NCI-H82 treated with DMSO at 0.1 percent for 48 hours (cell line): Measurements from ENCODE around the gene NTRK2.
"Not testable (repeated sequence)": the region's sequence is repeated elsewhere in the genome, so short reads cannot be mapped to it uniquely, and the experiment has no call there.

Source experiments
- DNase-seq: peaks from one replicate; lab custom pipeline; 2025; ENCODE audit not compliant: unreplicated experiment; lab: John Stamatoyannopoulos, UW

Gene NTRK2

DNA sequence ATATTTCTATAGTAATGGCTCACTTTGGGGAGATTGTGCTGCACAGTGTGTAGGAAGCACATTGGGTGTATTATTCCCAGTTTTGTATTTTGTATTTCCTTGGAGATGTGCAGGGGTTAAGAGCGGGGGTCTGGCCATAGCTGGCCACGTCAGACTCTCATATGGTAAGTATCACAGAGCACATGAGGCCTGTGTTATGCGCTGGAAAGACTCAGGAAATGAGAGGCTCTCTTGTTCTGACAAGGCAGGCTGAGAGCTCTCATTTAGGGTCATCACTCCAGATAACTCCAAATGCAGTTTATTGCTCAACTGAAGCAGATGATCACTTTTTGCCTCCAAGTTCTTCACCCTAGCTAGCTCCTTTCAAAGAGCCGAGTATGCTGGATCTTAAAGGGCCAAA lies 205.7 kb downstream of the NTRK2 start:
- DNase-seq: no peak

DNA sequence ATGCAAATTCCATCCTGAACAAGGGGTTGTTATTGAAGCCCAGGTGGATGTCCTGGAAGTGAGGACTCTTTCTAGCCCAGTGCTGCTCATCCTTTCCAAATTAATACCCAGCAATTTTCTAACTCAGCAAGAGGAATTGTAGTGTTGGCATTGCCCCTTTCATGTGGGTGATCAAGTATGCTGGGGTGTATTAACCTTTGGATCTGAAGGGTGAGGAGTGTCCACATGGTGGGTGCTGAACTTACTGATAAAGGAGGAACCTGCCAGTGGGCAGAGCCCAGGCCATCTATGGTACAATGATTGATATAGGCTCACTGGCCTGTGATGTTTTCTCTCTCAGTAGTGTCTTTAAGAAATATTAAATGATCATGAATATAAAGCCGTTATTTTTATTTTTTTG lies 210.1 kb downstream of the NTRK2 start:
- DNase-seq: no peak

DNA sequence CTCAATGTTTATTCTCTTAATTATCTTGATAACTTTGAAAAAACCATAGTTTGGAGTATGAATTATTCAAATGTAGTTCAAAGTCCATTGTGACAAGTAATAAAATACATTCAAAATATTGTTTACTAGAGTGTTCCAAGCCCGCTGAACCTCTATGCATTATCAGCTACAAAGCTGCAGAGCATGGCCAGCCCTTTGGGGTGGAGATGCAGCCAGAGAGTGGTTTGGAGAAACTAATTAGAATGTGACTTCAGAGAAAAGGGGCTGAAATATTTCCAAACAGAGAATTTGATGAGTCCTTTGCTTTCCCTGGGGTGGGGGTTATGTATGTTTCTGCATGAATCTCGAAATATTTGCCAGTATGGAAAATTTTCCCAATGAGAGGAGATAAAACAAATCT lies 211.3 kb downstream of the NTRK2 start:
- DNase-seq: no peak

DNA sequence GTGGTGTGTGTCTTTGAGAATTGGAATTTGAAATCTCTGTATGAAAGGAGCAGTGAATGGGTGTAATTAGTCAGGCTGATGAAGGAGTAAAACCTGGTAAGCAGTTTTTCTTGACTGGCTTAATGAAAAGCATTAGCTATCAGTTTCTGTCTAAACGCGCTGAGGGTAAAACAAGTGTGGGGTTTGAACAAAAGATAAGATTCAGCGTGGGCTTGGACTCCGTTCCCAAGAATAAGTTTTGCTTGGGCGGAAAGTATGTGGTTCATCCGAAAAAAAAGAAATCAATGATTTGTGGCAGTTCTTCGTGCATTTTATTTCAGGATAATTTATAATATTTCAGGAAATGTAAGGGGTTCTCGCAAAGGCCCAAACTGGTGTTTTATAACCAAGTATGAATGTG lies 217.3 kb downstream of the NTRK2 start:
- no peak for DNase-seq

DNA sequence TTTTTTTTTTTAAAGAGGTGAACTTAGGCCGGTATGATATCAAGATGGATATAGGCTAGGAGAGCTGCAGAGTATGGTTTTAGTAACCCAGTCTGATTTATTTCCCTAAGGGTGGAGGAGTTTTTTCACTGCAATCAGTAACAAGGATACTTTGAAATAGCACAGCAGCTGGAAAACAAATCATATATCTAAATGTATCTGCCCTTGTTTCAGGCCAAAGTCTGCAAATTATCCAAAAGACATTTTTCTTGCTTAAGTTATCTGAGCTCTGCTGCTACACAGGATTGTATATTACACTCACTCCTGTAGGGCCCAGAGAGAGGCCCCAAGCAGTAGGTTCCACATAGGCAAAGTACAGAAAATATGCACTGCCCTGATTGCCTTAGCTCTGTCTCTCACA lies 222.4 kb downstream of the NTRK2 start:
- DNase-seq: no peak

DNA sequence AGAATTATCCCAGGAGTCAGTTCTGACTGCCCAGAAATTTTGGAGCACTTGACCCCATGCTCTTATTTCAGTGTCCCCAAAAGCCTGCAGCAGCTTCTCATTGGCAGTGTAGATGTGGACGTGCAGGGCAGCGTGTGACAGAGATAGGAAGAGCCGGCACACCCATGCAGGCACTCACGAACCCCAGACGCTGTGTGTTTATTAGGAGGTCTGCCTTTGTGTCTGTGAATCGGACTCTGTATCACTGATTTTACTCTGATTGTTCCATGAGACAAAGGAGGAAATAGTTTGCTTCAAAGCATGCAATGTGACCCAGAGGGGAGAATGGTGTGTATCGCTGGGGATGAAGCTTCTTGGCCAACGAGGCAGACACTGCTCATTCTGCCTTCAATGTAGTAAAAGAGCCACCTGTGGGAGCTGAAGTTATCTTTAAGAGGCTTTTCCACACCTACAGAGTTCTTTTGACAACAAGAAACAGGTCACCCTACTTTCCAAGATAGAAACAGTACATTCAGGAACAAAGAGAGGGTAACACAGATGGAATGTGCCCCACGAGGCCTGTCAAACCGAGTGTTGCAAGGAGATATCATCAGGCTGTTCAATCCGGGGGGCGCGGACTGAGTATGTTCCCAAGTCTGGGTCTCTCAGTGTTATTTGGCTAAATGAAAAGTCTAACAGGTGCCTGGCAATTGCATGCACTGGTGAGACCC lies 224.0 kb downstream of the NTRK2 start:
- no peak for DNase-seq

DNA sequence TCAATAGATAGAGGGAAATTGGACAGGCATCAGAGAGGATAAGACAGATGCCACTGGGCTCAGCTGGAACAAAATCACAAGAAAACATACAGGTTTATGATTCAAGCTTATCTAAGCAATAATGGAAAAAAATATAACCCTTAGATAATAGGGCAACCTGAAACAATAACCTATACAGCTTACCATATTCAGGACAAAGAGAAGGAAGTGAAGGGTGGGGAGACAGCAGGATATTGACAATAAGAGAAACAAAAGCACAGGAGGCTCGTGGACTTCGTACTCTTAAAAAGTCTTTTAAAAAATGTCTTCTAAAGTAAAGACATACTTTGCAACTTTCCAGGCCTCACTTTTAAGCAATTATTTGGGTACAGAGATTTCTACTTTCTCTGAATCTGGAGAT lies 225.3 kb downstream of the NTRK2 start:
- DNase-seq: no peak

DNA sequence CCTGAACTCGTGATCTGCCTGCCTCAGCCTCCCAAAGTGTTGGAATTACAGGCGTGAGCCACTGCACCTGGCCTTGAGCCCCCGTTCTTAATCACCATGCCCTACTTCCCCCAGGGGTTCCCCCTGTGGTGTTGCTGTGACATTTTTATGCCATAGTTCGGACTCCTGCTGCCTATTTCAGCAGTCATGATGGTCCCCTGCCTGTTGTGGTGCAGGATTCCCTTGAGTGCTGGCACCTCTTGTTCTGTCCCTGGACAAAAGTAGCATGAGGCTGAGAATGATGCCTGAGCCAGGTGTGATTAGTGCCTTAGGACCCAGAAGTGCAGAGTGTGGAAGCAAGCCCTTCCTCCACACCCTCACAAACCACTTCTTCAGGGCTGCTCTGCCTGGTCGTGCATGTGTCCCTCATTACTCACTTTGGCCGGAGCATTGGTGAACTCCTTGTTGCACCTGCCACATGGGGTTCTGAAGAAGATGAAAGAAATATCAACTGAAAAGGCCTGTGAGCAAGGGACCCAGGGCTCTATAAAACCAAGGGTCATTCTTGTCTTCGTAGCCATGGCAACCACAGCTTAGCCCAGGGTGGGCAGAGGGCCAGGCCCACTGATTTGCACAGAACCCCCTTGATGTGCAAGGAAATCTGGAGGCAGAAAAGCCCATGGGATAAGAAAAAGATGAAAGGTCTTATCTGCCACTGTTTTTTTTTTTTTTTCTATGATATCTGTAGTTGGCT lies 228.0 kb downstream of the NTRK2 start:
- no peak for DNase-seq

DNA sequence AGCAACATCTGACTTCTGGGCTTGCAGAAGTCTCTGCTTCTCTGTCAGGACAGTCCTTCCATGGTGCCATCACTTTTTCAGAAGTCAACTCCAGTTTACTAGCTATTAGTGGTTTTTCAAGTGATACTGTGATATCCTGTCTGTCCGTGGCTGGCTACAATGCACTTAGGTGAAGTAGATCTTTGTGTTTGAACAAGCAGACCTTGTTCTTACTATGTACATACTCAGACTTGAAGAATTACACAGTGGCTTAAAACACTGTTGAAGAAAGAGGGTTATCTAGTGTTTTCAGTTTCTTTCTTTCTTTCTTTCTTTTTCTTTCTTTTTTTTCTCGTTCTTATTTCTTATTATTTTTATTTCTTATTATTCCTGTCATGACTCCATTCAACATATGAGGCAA lies 228.7 kb downstream of the NTRK2 start:
- no peak for DNase-seq

DNA sequence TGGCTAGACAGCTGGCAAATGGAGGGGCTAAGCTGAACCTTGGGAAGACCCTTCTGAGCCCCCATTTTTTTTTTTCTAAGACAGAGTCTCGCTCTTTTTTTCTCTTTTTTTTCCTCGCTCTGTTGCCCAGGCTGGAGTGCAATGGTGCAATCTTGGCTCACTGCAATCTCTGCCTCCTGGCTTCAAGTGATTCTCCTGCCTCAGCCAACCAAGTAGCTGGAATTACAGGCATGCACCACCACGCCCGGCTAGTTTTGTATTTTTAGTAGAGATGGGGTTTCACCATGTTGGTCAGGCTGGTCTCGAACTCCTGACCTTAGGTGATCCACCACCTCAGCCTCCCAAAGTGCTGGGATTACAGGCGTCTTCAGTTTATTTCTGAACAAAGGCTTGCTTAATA lies 229.1 kb downstream of the NTRK2 start:
- not testable (repeated sequence) for DNase-seq

DNA sequence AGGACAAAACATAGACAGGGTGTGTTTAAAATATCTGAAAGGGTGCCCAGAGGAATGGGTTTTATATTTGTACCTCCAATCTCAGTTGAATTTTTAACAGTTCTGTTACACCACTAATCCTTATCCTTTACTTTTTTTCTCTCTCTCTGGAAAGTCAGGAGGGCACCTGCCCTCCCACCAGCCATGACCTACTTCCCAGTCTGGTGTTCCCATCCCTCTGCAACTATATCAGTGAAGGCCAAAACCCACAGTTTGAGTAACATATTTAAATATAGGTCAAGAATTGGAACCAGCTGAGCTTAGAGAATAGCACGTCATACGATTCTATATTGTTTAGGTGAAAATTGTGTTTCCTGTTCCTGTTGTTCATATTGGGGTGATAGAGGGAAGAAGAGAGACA lies 229.8 kb downstream of the NTRK2 start:
- no peak for DNase-seq

DNA sequence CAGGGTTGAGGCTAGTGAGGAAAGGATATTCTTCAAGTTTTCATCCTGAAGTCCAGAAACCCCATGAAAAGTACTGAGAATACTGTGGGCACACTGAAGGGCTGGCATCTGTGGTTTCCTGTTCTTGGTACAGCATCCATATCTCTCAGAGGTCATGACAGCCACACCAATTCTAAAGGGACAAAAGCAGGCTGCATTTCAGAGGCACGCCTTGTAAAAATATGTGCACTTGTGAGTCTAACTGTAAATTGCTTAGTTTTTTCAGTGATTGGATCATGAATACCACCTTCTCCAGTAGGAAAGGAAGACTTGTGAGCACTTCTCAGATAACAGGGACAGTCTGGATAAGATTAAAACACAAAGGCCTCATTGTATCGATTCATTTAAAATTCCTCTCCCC lies 230.9 kb downstream of the NTRK2 start:
- DNase-seq: no peak

DNA sequence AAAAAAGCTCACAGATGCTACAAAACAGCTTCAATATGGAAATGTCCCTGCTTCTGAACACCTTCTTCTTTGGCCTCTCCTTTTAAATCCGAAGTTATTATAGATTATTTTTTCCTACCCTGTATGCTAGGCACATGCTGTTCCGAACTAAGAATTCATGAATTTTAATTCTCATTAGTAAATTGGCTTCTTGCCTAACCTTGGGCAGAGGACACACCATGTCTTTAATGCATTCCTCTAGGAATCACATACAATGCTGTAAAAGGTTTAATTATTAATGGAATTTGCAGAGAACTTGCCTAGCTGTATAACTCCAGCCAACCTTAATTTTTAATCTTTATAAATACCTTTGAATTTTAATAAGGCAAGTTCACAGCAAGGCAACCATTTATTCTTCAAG lies 234.4 kb downstream of the NTRK2 start:
- no peak for DNase-seq

DNA sequence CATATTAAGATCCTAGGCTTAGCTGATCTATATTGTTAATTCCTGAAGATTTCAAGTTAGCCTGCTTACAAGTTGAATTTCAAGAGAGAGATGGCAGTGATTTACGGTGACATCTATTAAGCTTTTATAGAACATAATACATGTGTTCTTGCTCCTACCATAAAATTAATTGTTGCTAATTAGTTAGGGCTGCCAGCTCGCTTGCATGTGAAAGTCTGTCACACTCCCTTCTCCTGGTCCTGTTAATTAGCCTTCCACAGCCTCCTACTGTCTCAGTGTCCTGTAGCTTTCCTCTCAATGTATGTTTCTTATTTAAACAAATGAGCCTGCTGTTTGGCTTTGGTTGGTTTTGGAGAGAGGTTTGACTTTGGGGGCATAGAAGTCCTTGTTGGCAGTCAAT lies 247.2 kb downstream of the NTRK2 start:
- no peak for DNase-seq

DNA sequence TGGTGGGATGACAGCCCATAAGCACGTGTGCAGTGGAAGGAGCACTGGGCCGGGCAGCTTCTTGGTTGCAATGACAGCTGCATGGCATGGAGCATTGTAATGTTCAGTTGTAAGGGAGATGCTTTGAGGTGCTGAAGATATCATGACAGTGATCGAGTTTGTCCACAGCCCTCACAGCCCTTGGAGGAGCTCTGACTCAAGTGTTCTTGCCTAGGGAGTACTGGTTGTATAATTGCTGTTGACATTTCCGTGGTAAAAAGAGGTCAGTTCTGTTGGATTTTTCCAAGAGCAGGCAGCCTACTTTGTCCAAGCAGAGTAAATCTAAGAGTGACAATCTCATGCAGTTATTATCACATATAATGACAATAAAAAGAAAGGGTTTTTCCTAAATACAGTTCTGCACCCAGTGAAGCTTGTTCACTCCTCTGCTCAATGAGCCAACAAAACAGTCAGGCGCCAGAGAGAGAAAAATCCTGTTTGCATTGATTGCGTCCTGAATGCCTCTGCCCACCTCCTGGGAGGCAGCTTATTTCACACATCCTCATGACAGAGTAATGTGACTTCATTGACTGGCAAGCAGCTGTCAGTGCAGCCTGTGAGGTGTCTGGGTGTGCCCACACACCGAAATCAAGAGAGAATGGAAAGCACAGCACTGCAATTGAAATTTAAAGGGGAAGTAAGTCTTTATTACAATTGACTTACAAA lies 248.0 kb downstream of the NTRK2 start:
- DNase-seq: no peak

DNA sequence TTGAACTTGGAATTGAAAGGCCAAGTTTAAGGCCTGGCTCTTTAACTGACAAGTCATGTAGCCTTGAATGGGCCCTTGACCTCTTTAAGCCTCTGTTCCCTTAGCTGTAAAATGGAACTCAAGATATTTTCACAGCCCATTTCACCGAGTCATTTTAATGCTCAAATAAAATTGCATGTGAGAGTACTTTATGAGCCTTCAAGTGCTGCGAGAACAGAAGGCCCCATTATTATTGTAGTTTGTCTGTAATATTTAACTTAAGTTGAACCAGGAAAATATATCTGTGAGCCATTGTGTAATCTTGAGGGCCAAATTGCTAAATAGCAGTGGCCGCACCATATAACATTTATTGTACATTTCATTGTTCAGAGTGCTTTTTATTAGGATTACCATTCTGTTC lies 249.9 kb downstream of the NTRK2 start:
- DNase-seq: no peak

DNA sequence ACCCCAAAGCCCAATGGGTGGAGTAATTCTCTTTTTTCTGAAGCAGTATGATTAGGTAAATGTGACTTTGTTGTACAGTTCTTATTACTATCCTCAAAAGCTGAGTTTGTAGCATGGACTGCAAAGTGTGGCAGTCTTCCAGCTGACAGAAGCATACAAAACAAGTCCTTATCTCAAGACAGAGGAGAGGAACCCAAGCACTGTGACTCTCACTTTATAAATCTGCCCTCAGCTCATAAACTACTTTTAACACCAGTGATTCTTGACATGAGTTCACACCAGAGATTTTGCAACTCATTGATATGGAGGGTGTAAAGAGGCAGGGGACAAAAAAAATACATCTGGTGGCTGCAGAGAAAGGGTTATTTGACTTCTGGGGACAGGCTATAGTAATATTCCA lies 251.6 kb downstream of the NTRK2 start:
- DNase-seq: no peak

DNA sequence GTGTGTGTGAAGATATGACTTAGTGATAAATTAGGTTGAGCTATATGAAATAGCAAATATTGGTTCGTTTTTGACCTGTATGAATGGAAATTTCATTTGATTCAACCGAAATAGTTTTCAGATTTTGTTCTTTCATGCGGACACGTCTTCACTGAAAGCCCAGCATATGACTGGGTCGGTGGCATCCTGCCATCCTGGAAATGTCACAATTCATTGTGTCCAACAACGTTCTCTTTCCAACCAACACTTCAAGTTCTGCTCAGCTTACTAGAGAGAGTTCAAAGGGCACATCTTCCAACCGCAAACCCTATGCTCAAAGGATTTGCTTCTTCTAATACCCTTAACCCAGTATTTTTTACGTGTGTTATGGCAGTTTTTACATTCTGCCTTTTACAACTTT lies 252.5 kb downstream of the NTRK2 start:
- no peak for DNase-seq

DNA sequence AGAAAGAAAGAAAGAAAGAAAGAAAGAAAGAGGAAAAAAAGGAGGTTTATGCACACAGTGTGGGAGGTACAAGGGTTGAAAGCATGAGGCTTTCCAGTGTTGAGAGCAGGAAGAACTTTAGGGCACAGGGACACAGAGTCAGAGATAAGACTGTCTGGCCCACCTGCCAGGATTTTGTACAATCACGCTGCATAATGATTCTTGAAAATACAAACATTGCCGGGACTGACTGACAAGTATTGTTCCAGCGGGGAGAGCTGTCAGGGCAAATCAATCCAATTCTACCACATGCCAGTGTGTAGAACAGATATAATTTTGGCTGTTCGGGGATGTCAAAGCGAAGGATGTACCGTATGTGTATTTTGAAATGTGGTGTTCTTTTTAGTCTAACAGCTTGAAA lies 254.7 kb downstream of the NTRK2 start:
- no peak for DNase-seq

DNA sequence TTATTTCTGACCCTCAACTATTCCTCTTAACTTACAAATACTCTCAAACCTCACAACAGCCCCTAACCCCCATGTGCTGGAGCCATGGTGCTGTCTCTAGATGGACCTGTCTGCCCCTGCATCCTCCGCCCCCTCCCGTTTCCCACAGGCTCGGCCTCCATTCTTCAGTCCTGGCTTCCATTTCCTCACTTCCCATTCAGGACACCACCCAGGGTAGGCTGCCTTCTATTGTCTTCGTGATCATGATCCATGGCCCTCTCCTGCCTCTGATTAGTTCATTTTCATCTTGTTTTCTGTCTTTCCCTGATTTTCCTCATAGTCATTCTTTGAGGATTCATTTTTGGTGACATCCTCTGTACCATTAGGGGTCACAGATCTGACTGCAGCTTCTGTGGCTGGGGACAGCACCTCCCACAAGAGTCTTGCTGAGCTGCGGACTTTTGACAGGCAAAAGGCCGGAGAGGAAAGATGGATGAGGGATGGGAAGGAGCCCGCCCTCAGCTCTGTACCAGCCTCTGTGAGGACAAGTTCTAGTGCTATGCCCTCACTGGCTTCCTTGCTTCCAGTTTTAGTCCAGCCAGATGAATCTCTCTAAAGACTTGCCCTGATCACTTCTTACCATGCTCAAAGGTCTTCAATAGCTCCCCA lies 255.8 kb downstream of the NTRK2 start:
- DNase-seq: no peak

DNA sequence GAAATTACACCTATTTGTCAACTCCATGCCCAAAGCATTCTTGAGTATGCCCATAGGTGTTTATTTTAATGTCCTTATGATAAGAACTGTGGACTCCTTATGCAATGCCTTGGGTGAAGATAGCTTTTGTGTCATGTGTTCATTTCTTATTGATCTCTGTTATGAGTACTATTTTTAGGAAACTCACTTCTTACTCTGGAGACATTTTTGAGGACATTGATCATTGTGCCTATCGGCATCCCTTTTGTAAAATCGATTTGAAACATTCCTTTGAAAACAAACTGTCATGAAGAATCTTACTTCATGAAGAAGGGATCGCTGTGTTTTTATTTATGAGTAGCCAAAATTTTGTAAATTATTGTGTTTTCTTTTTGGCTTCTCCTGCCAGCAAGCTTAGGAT lies 257.3 kb downstream of the NTRK2 start:
- DNase-seq: no peak

DNA sequence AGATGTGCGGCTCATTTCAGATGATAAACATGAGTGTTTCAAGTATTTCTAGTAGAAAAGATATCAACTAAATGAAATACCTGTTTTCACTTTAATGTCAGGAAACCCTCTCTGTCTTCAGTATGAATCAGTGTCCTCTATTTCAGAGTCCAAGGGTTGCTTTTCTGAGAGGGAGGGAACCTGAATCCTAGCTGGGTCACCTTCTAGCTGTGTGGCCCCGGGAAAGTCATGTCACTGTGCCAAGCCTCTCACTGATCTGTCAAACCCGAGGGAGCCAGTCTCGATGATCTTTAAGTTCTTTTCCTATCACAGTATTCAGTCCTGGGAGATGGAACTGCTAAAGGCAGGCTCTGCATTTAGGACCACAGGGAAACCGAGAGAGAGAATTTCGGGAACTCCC lies 258.9 kb downstream of the NTRK2 start:
- no peak for DNase-seq
